Body of pancreas (tissue), 4 donors: Measurements from ENCODE around the gene KRTAP12-4.

Source experiments
- CTCF ChIP-seq, 7 experiments: fragments of 450-650 bp in 4 of 7; fragments of 200-600 bp in 3 of 7; sonication (generic) in 3 of 7; IDR thresholded peaks; one replicate each; pipeline ENCODE4 v1.5.1; 2016 to 2019; ENCODE audit warnings: antibody characterized with exemption in 7 of 7
- POLR2A ChIP-seq, 3 donors: fragments of 450-650 bp; IDR thresholded peaks; one replicate each; pipeline ENCODE4 v1.6.1; 2016; ENCODE audit warnings: antibody characterized with exemption in 3 of 3, mild to moderate bottlenecking in 2 of 3

DNA sequence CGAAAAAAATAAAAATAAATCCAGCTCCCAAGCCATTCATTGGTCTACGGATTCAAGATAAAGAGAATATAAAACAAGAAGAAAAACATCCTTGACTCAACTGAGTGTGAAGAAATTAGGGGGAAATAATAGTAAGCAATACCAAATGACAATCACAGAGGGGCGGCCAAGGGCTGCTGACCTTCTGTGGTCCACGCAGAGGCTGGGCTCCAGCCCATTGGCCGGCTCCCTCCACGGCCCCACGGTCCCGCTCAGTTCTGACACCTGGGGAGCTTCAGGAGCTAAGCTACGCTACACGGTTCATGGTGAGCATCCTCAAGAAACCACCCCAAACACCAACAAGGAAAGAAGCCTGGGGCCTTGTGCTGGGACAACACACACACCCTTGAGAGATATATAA, 42.1 kb upstream of the KRTAP12-4 start:
- TF ChIP-seq CTCF (IDR thresholded peaks at IDR 0.05) (no peak), POLR2A (IDR thresholded peaks at IDR 0.05) (no peak)
